Measurements from ENCODE around the gene PIK3C2G.
"Not testable (repeated sequence)": the region's sequence is repeated elsewhere in the genome, so short reads cannot be mapped to it uniquely, and the experiment has no call there.

PIK3C2G gene

GRCh38 chr12:18658179-18658578 is 396.9 kb downstream of the PIK3C2G start:
- no peak for DNase-seq

GRCh38 chr12:18658829-18659228 is 397.5 kb downstream of the PIK3C2G start:
- DNase-seq, result no peak

- no peak for DNase-seq
Measured at GRCh38 chr12:18676141-18676540, 414.8 kb downstream of the PIK3C2G start.

GRCh38 chr12:18676996-18677588 is 415.8 kb downstream of the PIK3C2G start:
- DNase-seq, result no peak

- no peak for DNase-seq
Measured at GRCh38 chr12:18681818-18682217, 420.5 kb downstream of the PIK3C2G start.

- no peak for DNase-seq
Measured at GRCh38 chr12:18683327-18684013, 422.2 kb downstream of the PIK3C2G start.

- DNase-seq, result no peak
Measured at GRCh38 chr12:18684430-18684829, 423.1 kb downstream of the PIK3C2G start.

GRCh38 chr12:18689771-18690170 is 428.5 kb downstream of the PIK3C2G start:
- no peak for DNase-seq

- DNase-seq, result no peak
Measured at GRCh38 chr12:18690653-18691052, 429.3 kb downstream of the PIK3C2G start.

- not testable (repeated sequence) for DNase-seq
Measured at GRCh38 chr12:18693986-18694385, 432.7 kb downstream of the PIK3C2G start.

- DNase-seq, result no peak
Measured at GRCh38 chr12:18696971-18697602, 435.8 kb downstream of the PIK3C2G start.
